K562 (cell line): ENCODE results near the gene KRTAP3-3. TPM values are rescaled to one million over a fixed set of nuclear protein-coding genes. Genes with fewer than 3 reads are reported as not detected.

Experiments
- ATAC-seq: fragments of 200-7000 bp; cut with Tn5 transposase; 3 replicates; pipeline ENCODE4 v1.9.1; 2020; ENCODE audit warnings: moderate library complexity
- BruUV-seq: library from RNA; stranded (reverse); fragments of 400-500 nt; replicated peaks from 2 replicates; lab custom pipeline; 2021; lab: Mats Ljungman, UMichigan
- CTCF ChIA-PET: fragments of 300-600 bp; formaldehyde crosslinking; extraction: SDS; loops from one replicate; lab custom pipeline; 2021; ENCODE audit warnings: low intra/inter-chr PET ratio; lab: Yijun Ruan, JAX
- POLR2A ChIA-PET: fragments of 300-600, 350-650 bp; sonication (Branson Sonifier 250); formaldehyde crosslinking; extraction: SDS; loops from one replicate; lab custom pipeline; 2021; ENCODE audit warnings: antibody characterized with exemption, inconsistent platforms; lab: Yijun Ruan, JAX
- DNase-seq, 4 experiments: peaks; one replicate each; pipeline versions ENCODE4 v3.0.0 to v3.0.0-alpha.2; 2011 to 2018; ENCODE audit warnings: low spot score in 3 of 4, mixed read lengths in 3 of 4; ENCODE audit errors: extremely low read depth in 1 of 4
- FAIRE-seq: peaks from 2 replicates; lab custom pipeline; 2011; peaks lifted over from hg19 to GRCh38; lab: Jason Lieb, UNC
- H2AFZ ChIP-seq: 2 replicates; pipeline ENCODE4 v1.6.0; 2011; ENCODE audit warnings: low read depth, low read length, control low read depth, inconsistent platforms
- H3K27ac ChIP-seq: fragments of 200-600 bp; 3 replicates; pipeline ENCODE4 v1.8.0; 2011; ENCODE audit warnings: low read depth, mild to moderate bottlenecking, control low read depth, inconsistent platforms, low read length, moderate library complexity, mixed read lengths; ENCODE audit errors: extremely low read depth
- H3K27me3 ChIP-seq, 2 experiments: fragments of 300-600 bp in 1 of 2; 2 replicates in 1 of 2; 3 replicates in 1 of 2; pipeline versions ENCODE4 v1.6.0 to v1.8.0; 2011; ENCODE audit warnings: inconsistent platforms in 2 of 2, low read length in 2 of 2, mild to moderate bottlenecking in 1 of 2, mixed read lengths in 1 of 2, moderate library complexity in 1 of 2; ENCODE audit not compliant: control insufficient read depth in 2 of 2, insufficient read depth in 2 of 2
- H3K36me3 ChIP-seq: fragments of 300-600 bp; 3 replicates; pipeline ENCODE4 v1.8.0; 2011; ENCODE audit warnings: mild to moderate bottlenecking, low read length, inconsistent platforms; ENCODE audit not compliant: control insufficient read depth, insufficient read depth
- H3K4me1 ChIP-seq, 2 experiments: fragments of 200-600 bp in 1 of 2; replicated peaks in 1 of 2; 2 replicates in 1 of 2; 3 replicates in 1 of 2; pipeline versions ENCODE4 v1.5.1 to v1.8.0; 2011; ENCODE audit warnings: inconsistent platforms in 2 of 2, low read length in 2 of 2, mild to moderate bottlenecking in 1 of 2, mixed read lengths in 1 of 2, moderate library complexity in 1 of 2; ENCODE audit not compliant: control insufficient read depth in 2 of 2, insufficient read depth in 2 of 2
- H3K4me2 ChIP-seq: 2 replicates; pipeline ENCODE4 v1.6.1; 2011; ENCODE audit warnings: low read length, control low read depth, inconsistent platforms, mixed read lengths; ENCODE audit not compliant: insufficient read depth
- H3K4me3 ChIP-seq: fragments of 200-600 bp; sonication (generic), shearing (Covaris generic); 2 replicates; pipeline ENCODE4 v1.5.1; 2016; ENCODE audit warnings: control low read depth, inconsistent platforms
- H3K79me2 ChIP-seq: fragments of 200-600 bp; 3 replicates; pipeline ENCODE4 v1.8.0; 2011; ENCODE audit warnings: low read length, inconsistent platforms; ENCODE audit not compliant: control insufficient read depth, insufficient read depth
- H3K9ac ChIP-seq, 2 experiments: 2 replicates each; pipeline versions ENCODE4 v1.6.0 to v1.6.1; 2011; ENCODE audit warnings: low read depth in 2 of 2, low read length in 2 of 2, control low read depth in 1 of 2, inconsistent platforms in 1 of 2, mild to moderate bottlenecking in 1 of 2, mixed read lengths in 1 of 2; ENCODE audit not compliant: insufficient read depth in 1 of 2
- H3K9me1 ChIP-seq: one replicate; pipeline ENCODE4 v1.6.0; 2011; ENCODE audit warnings: inconsistent platforms, mild to moderate bottlenecking, low read length, moderate library complexity; ENCODE audit not compliant: control insufficient read depth, insufficient read depth
- H3K9me3 ChIP-seq: replicated peaks from 2 replicates; pipeline ENCODE4 v1.5.1; 2011; ENCODE audit warnings: low read depth, low read length, inconsistent platforms; ENCODE audit not compliant: control insufficient read depth, insufficient read depth
- H4K20me1 ChIP-seq: replicated peaks from 2 replicates; pipeline ENCODE4 v1.6.1; 2011; ENCODE audit warnings: low read length, inconsistent platforms, mixed read lengths; ENCODE audit not compliant: control insufficient read depth, insufficient read depth
- BHLHE40 ChIP-seq: IDR thresholded peaks from 2 replicates; pipeline ENCODE4 v1.6.1; 2011; ENCODE audit warnings: low read length, improper control_type of control experiment
- BRD9 ChIP-seq: fragments of 450-650 bp; IDR thresholded peaks from 2 replicates; pipeline ENCODE4 v1.6.1; 2018; ENCODE audit warnings: low read depth; ENCODE audit not compliant: partially characterized antibody
- CBFA2T3 ChIP-seq: fragments of 450-650 bp; IDR thresholded peaks from 2 replicates; pipeline ENCODE4 v1.6.1; 2017
- RBBP5 ChIP-seq: fragments of 200-600 bp; sonication (generic); IDR thresholded peaks from 2 replicates; pipeline ENCODE4 v1.6.1; 2012; ENCODE audit warnings: borderline replicate concordance, mild to moderate bottlenecking, low read length, control low read depth, inconsistent platforms; ENCODE audit not compliant: insufficient read depth, poor library complexity, severe bottlenecking
- TCF7 ChIP-seq: sonication (generic); IDR thresholded peaks from 2 replicates; pipeline ENCODE4 v1.6.1; 2016; ENCODE audit warnings: antibody characterized with exemption, borderline replicate concordance
- ZBTB17 ChIP-seq: fragments of 450-650 bp; formaldehyde crosslinking; IDR thresholded peaks from 2 replicates; pipeline ENCODE4 v1.4.0; 2020; ENCODE audit warnings: mild to moderate bottlenecking
- ZHX1 ChIP-seq: fragments of 150-350 bp; conservative IDR thresholded peaks from 2 replicates; pipeline ENCODE4 v1.6.1; 2014; ENCODE audit warnings: low read length
- ZNF134 ChIP-seq: fragments of 250-450 bp; sonication (Bioruptor Pico); conservative IDR thresholded peaks from 2 replicates; pipeline ENCODE4 v1.4.0; 2020
- ZNF696 ChIP-seq: fragments of 250-450 bp; sonication (Bioruptor Pico); conservative IDR thresholded peaks from 2 replicates; pipeline ENCODE4 v1.4.0; 2020; ENCODE audit warnings: mild to moderate bottlenecking, moderate library complexity
- WGBS: fragments of 100-300 bp; shearing (Covaris generic); methylation state at CpG from one replicate; pipeline ENCODE4 v1.1.6; 2016; ENCODE audit warnings: low coverage, mixed read lengths; ENCODE audit not compliant: insufficient coverage; ENCODE audit errors: missing lambda C conversion rate; 5-methylcytosine and 5-hydroxymethylcytosine counted together
- in situ Hi-C: fragments of 300-500 bp; cut with MboI; formaldehyde crosslinking; loops from 4 replicates; pipeline ENCODE4 v1.15.0; 2018; ENCODE audit warnings: inconsistent platforms, mixed read lengths
- intact Hi-C: fragments of 100-400 bp; cut with micrococcal nuclease; formaldehyde crosslinking; loops from 2 replicates; pipeline ENCODE4 v1.14.2; 2022
- polyA plus RNA-seq, 8 experiments: library from polyadenylated mRNA; depleted of rRNA in 4 of 8; stranded (reverse) in 5 of 8; unstranded in 3 of 8; fragments of >200 nt; fragmentation: Nextera tagmentation in 2 of 8; fragmentation: Illumina TruSeq in 1 of 8; extraction: Ambion mirVana in 2 of 8; extraction: Trizol in 1 of 8; gene quantifications; 2 replicates each; pipeline versions ENCODE4 v1.2.1 to v1.2.3, GENCODE V29; 2011 to 2014; ENCODE audit warnings: inconsistent platforms in 1 of 8, missing spikeins in 1 of 8
- total RNA-seq, 7 experiments: library from RNA; depleted of rRNA in 6 of 7; stranded (reverse); fragments of >200 nt in 6 of 7; fragmentation: Illumina TruSeq in 2 of 7; extraction: Trizol in 2 of 7; gene quantifications; 2 replicates each; pipeline versions ENCODE4 v1.2.1 to v1.2.3, GENCODE V29; 2011 to 2021; ENCODE audit warnings: low replicate concordance in 1 of 7
- TF ChIP-seq, protein P1 (sequence below): fragments of 450-650 bp; IDR thresholded peaks from 2 replicates; pipeline ENCODE4 v1.6.1; 2016; ENCODE audit warnings: antibody characterized with exemption
- TF ChIP-seq, protein P2 (sequence below), 2 experiments: fragments of 450-650 bp in 1 of 2; sonication (generic) in 1 of 2; formaldehyde crosslinking; conservative IDR thresholded peaks; 2 replicates each; pipeline versions ENCODE4 v1.4.0 to v1.8.1; 2020 to 2022; ENCODE audit warnings: mild to moderate bottlenecking in 1 of 2, missing genetic modification reagents in 1 of 2
- TF ChIP-seq, protein P3 (sequence below): fragments of 250-450 bp; sonication (Bioruptor Pico); IDR thresholded peaks from 2 replicates; pipeline ENCODE4 v1.4.0; 2020; ENCODE audit warnings: mild to moderate bottlenecking
- TF ChIP-seq, protein P4 (sequence below): sonication (generic); formaldehyde crosslinking; IDR thresholded peaks from 2 replicates; pipeline ENCODE4 v1.5.0; 2020; ENCODE audit warnings: missing genetic modification reagents
- TF ChIP-seq, protein P5 (sequence below): fragments of 450-650 bp; IDR thresholded peaks from 2 replicates; pipeline ENCODE4 v1.6.1; 2017; ENCODE audit warnings: antibody characterized with exemption

Gene KRTAP3-3
- total and polyA plus RNA-seq, 9 of the 15 experiments (the other 6 are each of a cell fraction or from before 2014, with no cell fraction given): not detected

GRCh38 chr17:41009936-41010335, 16.0 kb upstream of the KRTAP3-3 start:
- Histone ChIP-seq H3K4me1 (no peaks in the 10 kb centered on the region), H3K9me3 (no peaks in the 10 kb centered on the region), H3K27ac (no peak overlapping the region), H3K27me3 (peaks cover 0 to 6% of the 10 kb centered on the region in 2 experiments; a peak in 3 of 5 replicates), H3K9ac (no peak overlapping the region), H4K20me1 (no peaks in the 10 kb centered on the region), H3K36me3 (no peaks in the 10 kb centered on the region), H3K79me2 (no peaks in the 10 kb centered on the region), H3K4me3 (no peak overlapping the region), H2AFZ (no peak overlapping the region), H3K9me1 (no peaks in the 10 kb centered on the region), H3K4me2 (no peak overlapping the region)
- in situ Hi-C loops: no loop called here
- BruUV-seq: no TSS peak
- DNase-seq (no peak), FAIRE-seq (no peak), ATAC-seq (no peak)
- WGBS: 0% methylated on average over 1 of the region's 1 CpG
- ChIA-PET CTCF (no interaction called here), POLR2A (no interaction called here)
- intact Hi-C loops: no loop called here
- TF ChIP-seq RBBP5 (no peak), ZBTB17 (CRISPR knock-in tag) (no peak), ZNF134 (CRISPR knock-in tag) (no peak), ZNF696 (CRISPR knock-in tag) (no peak), BHLHE40 (no peak), CBFA2T3 (no peak), BRD9 (no peak), ZHX1 (no peak), TCF7 (no peak)
- TF ChIP-seq, protein P1, sequence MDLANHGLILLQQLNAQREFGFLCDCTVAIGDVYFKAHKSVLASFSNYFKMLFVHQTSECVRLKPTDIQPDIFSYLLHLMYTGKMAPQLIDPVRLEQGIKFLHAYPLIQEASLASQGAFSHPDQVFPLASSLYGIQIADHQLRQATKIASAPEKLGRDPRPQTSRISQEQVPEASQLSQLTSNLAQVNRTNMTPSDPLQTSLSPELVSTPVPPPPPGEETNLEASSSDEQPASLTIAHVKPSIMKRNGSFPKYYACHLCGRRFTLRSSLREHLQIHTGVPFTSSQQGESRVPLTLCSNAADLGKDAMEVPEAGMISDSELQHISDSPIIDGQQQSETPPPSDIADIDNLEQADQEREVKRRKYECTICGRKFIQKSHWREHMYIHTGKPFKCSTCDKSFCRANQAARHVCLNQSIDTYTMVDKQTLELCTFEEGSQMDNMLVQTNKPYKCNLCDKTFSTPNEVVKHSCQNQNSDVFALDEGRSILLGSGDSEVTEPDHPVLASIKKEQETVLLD: no peak
- TF ChIP-seq, protein P2, sequence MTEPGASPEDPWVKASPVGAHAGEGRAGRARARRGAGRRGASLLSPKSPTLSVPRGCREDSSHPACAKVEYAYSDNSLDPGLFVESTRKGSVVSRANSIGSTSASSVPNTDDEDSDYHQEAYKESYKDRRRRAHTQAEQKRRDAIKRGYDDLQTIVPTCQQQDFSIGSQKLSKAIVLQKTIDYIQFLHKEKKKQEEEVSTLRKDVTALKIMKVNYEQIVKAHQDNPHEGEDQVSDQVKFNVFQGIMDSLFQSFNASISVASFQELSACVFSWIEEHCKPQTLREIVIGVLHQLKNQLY (CRISPR knock-in tag; conservative IDR thresholded peaks at IDR 0.05): no peak
- TF ChIP-seq, protein P3, sequence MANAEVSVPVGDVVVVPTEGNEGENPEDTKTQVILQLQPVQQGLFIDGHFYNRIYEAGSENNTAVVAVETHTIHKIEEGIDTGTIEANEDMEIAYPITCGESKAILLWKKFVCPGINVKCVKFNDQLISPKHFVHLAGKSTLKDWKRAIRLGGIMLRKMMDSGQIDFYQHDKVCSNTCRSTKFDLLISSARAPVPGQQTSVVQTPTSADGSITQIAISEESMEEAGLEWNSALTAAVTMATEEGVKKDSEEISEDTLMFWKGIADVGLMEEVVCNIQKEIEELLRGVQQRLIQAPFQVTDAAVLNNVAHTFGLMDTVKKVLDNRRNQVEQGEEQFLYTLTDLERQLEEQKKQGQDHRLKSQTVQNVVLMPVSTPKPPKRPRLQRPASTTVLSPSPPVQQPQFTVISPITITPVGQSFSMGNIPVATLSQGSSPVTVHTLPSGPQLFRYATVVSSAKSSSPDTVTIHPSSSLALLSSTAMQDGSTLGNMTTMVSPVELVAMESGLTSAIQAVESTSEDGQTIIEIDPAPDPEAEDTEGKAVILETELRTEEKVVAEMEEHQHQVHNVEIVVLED (CRISPR knock-in tag): no peak
- TF ChIP-seq, protein P4, sequence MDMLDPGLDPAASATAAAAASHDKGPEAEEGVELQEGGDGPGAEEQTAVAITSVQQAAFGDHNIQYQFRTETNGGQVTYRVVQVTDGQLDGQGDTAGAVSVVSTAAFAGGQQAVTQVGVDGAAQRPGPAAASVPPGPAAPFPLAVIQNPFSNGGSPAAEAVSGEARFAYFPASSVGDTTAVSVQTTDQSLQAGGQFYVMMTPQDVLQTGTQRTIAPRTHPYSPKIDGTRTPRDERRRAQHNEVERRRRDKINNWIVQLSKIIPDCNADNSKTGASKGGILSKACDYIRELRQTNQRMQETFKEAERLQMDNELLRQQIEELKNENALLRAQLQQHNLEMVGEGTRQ (CRISPR knock-in tag): no peak
- TF ChIP-seq, protein P5, sequence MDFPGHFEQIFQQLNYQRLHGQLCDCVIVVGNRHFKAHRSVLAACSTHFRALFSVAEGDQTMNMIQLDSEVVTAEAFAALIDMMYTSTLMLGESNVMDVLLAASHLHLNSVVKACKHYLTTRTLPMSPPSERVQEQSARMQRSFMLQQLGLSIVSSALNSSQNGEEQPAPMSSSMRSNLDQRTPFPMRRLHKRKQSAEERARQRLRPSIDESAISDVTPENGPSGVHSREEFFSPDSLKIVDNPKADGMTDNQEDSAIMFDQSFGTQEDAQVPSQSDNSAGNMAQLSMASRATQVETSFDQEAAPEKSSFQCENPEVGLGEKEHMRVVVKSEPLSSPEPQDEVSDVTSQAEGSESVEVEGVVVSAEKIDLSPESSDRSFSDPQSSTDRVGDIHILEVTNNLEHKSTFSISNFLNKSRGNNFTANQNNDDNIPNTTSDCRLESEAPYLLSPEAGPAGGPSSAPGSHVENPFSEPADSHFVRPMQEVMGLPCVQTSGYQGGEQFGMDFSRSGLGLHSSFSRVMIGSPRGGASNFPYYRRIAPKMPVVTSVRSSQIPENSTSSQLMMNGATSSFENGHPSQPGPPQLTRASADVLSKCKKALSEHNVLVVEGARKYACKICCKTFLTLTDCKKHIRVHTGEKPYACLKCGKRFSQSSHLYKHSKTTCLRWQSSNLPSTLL: no peak
